Measurements from ENCODE around the gene ABI3.

The ABI3 gene

DNA sequence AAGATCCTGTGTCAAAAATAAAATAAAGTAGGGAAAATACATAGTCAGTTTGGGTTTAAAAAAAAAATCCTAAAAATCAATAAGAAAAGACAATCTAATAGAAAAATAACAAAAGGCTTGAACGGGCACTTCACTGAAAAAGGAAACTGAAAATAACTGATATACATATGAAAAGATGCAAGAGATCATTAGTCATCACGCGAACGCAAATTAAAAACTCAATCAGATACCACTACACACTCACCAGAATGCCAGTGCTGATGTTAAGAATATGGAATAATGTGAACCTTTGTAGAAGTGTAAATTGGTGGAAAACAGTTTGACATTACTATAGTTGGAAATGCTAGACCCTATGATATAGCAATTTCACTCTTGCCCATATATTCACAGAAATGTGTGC, 14.8 kb upstream of the ABI3 start:
- DNase-seq (ENCODE audit: extremely low spot score, insufficient read length, low read depth) (no peak), FAIRE-seq (no peak)

DNA sequence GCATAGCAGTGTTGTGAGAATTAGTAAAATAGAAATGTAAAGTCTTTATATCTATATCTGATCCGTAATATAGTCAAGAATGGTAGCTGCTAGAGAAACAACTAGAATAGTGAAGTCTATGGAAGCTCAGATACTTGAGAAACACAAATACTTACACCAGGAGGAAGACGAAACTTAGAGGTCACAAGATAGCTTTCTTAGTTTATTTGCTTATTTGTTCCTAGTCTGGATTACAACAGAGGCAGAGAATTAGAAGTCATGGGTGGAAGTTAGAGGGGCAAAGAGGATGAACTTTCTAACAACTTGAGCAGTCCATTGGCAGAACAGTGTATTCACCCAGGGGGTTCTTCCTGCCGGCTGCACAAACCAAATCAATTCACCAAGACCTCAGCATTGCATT, 14.0 kb upstream of the ABI3 start:
- DNase-seq (ENCODE audit: extremely low spot score, insufficient read length, low read depth) (no peak), FAIRE-seq (no peak)

DNA sequence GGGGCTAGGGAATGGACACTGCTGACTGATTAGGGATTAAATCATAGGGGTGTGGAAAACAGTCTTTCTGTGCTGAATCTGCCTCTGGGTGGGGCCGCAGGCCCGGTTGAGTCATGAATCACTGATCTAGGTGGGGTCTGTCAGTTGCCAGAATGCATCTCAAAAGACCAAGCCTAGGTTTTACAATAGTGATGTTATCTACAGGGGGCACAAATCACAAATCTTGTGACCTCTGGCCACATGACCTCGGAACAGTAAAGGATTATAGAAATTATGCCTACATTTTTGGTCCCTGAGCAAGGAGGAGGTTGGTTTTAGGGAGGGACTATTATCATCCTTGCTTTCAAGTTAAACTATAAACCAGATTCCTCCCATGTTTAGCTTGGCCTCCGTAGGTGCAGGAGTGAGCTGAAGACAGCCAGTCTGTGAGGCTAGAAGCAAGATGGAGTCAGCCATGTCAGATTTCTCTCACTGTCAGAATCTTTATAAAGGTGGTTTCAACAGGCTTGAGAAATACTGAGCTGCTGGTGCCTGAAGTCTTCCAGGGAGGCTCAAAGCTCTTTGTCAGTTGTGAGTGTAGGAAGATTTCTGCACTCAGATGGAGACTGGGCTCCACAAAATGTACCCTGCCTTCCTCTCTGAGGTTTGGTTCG, 13.0 kb upstream of the ABI3 start:
- FAIRE-seq (no peak), DNase-seq (ENCODE audit: extremely low spot score, insufficient read length, low read depth) (no peak)

DNA sequence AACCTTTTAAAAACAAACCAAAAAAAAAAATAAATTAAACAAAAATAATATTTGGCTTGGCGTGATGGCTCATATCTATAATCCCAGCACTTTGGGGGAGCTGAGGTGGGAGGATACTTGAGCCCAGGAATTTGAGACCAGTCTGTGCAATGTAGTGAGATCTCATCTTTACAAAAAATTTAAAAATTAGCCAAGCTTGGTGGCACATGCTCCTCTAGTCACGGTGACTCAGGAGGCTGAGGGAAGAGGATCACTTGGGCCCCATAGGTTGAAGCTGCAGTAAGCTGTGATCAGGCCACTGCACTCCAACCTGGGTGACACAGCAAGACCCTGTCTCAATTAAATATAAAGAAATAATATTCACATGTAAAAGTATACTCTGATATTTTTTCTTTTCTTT, 12.3 kb upstream of the ABI3 start:
- DNase-seq (ENCODE audit: extremely low spot score, insufficient read length, low read depth) (no peak), FAIRE-seq (no peak)

DNA sequence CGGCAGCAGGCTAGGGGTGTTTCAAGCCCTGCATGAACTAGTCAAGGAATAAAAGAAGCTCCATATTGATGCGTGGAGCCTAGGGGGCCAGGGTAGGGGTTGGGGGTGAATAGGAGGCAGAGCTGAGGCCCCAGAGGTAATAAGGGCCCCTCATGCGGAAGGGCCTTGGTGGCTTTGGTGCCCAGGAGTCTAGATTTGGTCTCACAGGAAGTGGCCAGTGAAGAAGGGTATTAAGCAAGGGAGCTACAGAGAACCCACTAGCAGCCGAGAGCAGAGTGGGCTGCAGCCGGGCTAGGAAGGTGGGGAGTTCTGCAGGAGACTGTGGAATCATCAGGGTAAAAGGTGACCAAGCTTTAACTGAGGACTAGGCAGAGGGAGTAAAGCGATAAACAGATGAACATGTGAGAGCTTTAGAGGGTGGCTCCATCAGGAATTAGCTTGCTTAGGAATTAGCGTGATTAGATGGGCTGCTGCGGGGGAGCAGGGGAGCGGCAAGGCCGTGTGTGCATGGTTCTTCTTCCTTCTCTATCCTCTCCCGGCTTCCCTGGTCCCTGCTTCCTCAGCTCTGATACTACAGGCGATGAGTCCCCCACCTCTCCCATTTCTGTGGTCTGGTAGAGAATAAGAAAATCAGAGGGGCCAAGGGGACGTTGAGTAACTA, 10.0 kb upstream of the ABI3 start:
- no peak for DNase-seq (ENCODE audit: extremely low spot score, insufficient read length, low read depth)
- no peak for FAIRE-seq

DNA sequence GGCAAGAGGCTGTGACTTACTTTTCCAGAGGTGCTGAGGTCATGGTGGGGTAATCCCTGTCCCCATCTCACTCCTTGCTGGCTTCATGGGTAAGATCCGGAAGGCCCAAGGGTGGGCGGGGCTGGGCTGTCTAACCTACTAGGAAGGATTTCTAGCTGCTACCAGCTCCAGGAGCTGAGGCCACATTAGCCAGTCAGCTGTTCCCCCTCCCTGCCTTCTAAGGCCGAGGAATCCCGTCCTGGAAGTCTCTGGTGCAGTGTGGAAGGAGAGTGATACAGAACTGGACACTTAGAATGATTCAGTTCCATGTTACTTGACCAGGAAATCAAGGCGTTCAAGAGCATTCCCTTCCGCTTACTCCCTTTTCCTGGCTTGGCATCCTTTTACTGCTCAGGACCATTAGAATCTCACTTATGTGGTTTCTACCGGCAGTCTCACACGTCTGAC, 9.0 kb upstream of the ABI3 start:
- no peak for DNase-seq (ENCODE audit: extremely low spot score, insufficient read length, low read depth)
- FAIRE-seq, result no peak

DNA sequence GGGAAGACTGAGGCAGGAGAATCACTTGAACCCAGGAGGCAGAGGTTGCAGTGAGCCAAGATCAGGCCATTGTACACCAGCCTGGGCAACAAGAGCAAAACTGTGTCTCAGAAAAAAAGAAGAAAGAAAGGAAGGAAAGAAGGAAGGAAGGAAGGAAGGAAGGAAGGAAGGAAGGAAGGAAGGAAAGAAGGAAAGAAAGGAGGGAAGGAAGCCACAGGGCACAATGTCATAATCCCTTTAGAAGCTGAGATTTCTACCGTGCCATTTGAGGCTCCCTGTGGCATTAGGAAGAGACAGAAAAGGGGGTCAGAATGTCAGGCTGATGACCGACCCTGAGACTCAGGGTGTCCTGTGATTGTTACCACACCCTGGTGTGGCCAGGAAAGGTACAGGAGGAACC, 6.7 kb upstream of the ABI3 start:
- DNase-seq (ENCODE audit: extremely low spot score, insufficient read length, low read depth) (no peak), FAIRE-seq (no peak)

DNA sequence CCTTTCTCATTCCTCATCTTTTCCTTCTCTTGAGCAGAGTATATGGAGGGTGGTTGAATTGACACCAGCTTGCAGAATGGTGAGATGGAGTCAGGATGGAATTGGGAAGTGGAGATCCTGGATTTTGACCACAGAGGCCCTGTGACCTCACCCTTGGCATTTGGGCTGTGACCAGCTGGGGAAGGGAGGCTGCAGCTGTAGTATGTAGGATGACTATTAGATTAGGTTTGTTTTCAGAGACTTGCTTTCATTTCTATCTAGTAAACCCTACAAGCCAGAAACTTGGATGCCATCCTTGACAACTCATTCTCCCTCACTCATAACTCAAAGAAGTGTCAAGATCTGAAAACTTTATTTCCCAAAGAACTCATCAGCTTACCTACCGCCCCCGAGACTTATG, 6.0 kb upstream of the ABI3 start:
- FAIRE-seq, result no peak
- no peak for DNase-seq (ENCODE audit: extremely low spot score, insufficient read length, low read depth)

DNA sequence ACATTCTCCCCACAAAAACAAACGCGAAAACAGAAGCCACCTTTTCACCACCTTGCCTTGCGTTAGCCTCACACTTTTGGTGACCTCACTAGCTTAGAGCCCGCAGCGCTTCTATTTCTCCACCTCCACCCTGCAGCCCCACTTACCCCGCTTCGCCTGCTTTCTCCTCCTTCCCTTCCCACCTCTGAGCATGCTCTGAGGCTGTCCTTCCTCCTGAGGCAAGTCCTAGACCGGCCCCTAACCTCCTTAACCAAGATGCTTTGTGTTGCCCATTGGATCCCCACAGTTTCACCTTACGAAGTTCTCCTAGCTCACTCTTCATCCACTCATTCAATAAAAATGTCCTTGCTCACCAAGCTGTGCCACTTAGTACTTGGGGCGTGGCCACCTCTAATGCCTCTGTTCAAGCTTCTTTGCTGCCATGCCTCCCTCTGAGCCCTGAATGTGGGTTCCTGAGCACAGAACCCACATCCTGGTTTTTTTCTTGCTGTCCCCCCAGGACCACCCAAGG, 1.4 kb upstream of the ABI3 start:
- no peak for FAIRE-seq

DNA sequence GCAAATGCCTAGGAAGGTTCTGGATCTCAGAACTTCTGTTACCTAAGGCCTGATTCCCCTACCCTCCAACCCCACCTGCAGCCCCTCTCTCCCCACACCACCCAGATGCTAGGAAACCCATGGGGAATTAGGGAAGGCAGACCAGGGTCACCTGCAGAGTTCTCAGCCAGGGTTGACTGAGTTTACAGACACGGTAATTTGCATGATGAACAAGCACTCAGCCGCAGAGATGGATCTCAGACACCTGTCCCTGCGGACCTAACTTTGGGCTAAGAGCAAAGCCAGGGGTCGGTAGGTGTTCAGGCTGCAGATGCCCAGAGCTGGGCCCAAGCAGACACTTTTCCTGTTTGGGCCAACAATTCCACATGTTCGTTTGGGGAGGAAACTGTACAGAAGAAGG, 2.9 kb downstream of the ABI3 start:
- peak; percentile 95 for FAIRE-seq

More for the DNA sequence above, 1.4 kb upstream of the ABI3 start:
- DNase-seq (ENCODE audit: extremely low spot score, insufficient read length, low read depth), result no peak

DNA sequence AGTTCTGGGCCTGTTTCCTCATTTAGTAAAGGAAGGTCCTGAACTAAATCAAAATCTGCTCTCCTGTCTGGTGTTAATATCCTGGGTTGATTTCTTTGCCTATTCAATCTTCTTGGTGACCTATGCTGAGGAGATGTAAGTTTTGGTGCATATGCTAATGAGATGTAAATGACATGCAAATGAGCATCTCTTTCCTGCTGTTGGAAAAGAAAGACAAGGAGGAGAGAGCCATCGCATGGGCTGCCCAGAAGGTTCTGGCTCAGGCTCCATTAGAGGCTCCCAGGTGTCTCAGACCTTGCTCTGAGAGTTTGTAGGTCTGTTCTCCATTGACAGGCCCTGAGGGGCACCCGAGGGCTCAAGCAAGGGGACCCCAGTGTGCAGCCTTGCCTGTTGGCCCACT, 3.3 kb downstream of the ABI3 start:
- no peak for DNase-seq (ENCODE audit: extremely low spot score, insufficient read length, low read depth)
- no peak for FAIRE-seq

More for the DNA sequence above, 2.9 kb downstream of the ABI3 start:
- DNase-seq (ENCODE audit: extremely low spot score, insufficient read length, low read depth), result no peak

DNA sequence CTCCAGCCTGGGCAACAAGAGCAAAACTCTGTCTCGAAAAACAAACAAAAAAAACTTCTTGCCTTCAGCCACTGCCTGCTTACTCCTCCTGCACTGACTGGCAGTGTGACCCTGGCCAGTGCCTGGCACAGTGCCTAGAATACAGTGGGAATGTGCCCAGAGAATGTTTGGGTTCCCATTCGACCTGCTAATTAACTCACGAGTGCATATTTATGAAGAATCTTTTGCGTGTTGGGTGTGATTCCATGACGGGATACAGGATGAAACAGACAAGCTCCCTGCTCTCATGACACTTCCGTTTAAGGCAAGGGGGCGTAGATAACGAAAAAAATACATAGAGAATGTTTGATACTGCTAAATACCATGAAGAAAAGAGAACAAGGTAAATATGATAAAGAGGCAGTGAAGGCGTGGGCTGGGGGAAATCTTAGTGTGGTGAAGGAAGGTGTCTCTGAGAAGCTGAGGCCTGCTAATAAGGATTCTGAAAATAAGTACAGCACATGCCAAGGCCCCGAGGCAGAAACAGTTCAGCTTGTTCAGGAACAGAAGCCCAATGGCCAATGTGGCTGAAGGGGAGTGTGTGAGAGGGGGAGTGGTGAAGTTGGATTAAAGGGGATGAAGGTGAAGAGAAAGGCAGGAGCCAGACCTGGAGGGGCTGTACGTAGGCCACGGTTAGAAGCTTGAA, 4.3 kb downstream of the ABI3 start:
- FAIRE-seq, result peak; percentile 59
- DNase-seq (ENCODE audit: extremely low spot score, insufficient read length, low read depth), result no peak

DNA sequence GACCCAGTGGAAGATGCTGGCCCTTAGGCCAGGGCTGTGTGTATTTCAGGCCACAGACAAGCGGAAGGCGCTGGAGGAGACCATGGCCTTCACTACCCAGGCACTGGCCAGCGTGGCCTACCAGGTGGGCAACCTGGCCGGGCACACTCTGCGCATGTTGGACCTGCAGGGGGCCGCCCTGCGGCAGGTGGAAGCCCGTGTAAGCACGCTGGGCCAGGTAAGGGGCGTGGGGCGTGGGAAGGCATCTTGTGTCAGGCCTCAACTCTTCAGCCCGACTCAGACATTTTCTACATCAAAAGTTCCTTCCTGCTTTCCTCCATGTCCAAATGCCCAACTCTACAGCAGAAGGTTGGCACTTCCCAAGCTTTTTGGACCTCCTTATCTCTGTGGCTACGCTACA, 6.0 kb downstream of the ABI3 start:
- no peak for DNase-seq (ENCODE audit: extremely low spot score, insufficient read length, low read depth)

DNA sequence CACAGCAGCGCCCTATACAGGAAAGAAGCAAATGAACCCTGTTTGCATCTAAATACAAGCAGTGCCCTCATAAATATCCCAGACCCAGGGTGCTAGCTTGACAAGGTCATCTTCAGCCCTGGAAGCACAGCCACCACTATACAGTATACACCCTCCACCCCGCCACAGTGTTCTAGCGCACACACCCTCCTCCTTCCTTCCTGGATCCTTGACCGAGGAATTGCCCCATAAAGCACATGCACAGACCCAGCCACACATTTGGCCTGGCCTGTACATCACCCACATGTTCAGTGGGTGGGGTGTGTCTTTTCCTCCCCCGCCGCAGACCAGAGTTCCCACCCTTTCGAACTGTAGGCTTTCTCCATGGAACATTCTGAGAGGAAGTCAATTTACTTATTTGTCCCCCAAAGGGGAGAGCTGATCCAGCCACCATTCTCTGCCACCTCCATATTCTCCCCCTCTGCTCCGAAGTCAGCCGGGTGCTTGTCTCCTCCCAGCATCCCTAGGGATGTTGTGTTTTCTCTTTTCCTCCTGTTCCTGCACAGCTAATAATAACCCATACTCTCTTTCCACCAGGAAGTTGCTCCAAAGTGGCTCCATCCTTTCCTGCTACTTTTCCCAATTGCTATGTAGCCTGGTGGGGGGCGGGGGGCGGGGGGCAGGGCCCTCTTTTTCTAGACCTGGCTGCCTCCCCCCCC, 6.6 kb downstream of the ABI3 start:
- FAIRE-seq (no peak), DNase-seq (ENCODE audit: extremely low spot score, insufficient read length, low read depth) (no peak)

More for the DNA sequence above, 6.0 kb downstream of the ABI3 start:
- no peak for FAIRE-seq

DNA sequence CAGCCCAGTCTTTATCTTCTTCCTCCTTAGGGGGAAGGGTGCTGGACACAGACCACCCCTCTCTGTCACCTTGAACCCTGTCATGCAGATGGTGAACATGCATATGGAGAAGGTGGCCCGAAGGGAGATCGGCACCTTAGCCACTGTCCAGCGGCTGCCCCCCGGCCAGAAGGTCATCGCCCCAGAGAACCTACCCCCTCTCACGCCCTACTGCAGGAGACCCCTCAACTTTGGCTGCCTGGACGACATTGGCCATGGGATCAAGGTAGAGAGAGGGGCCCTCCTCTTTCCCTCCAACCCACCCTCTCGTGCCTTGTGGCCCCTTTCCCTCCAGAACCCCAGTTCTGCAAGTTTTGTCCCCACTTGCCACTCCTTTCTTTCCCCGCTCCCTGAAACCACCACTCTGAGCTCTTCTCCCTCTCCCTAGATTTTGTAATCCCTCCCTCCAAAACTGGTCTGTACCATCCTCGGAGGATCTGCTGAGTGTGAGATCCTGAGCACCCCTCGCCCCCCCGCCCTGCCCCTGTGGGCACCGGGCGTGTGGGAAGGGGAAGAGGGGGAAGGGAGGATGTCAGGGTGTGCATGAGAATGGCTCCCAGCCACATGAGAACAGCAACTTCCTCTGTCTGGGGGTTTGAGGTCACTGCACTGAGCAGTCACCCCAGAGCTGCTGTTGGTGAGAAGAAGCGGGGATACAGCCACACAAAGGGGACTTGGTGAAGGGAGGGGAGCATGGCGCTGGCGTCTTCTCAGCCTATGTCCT, 7.3 kb downstream of the ABI3 start:
- peak; percentile 98 for FAIRE-seq
- DNase-seq (ENCODE audit: extremely low spot score, insufficient read length, low read depth), result no peak

DNA sequence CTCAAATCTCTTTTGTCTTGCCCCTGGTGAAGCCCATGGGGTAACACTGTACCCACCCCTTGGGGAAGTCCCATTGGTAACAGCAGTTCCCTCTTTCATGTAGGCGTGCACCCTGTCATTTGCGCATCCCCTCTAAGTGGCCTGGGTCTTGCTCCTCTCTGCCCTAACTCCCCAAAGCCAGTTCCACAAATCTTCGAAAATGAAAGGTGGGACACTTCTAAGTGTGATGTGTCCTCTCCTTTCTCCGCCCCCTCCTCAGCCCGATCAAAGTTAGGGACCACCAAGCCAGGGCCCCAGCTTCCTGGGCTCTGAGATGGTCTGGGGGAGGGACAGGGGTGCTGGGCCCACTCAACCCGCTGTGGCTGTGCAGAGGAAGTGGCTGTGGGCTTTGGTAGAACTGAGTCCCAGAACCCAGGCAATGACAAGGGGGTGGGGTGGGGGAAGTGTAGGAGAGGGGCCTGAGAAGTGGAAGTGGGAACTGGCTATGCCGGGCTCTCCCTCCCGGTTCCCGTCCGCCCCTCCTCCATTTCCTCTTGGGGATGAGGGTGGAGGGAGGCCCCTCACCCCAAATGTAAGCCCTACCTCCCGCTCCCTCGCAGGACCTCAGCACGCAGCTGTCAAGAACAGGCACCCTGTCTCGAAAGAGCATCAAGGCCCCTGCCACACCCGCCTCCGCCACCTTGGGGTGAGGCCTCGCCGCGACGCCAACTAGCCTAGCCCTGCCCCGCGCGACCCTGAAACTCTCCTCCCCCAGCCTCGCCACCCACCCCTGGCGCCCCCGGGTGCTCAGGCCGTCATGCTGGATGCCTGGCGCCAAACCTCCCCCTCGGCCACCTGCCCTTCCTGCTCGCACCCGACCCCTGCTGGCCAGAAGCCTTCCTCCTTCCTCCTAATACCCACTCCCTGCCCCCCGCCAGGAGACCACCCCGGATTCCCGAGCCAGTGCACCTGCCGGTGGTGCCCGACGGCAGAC, 8.7 kb downstream of the ABI3 start:
- DNase-seq (ENCODE audit: extremely low spot score, insufficient read length, low read depth) (no peak), FAIRE-seq (peak; percentile 91)

DNA sequence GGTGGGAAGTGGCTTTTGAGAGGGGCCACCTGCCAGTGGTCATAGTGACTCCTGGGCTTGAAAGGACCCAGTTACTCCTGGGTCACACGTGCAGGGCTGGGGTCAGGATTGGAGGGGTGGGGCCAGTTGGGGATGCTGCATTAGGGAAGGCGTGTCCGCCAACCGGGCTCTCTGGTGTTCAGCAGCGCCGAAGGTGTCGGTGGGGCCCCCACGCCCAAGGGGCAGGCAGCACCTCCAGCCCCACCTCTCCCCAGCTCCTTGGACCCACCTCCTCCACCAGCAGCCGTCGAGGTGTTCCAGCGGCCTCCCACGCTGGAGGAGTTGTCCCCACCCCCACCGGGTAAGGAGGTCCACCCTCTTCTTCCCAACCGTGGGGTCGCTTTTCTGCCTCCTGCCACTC, 9.5 kb downstream of the ABI3 start:
- no peak for DNase-seq (ENCODE audit: extremely low spot score, insufficient read length, low read depth)
- no peak for FAIRE-seq

DNA sequence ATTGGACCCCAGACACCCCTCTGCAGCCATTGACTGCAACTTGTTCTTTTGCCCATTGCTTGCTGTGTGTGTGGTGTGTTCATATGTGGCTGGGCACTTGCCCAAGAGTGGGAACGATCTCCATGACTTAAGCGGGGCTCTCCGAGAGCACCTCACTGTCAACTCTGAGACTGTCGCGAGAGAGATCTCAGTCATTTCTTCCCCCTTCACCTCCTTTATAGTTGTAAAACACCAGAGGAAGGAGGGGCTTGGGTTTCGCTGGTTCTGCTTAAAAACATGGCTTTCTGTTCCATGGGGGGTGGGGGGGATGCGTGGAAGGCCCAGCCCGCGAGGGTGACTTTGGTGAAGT, 12.6 kb downstream of the ABI3 start:
- DNase-seq (ENCODE audit: extremely low spot score, insufficient read length, low read depth) (no peak), FAIRE-seq (no peak)

All from GM18507 (cell line).